IMR-90 (cell line): Measurements from ENCODE around the gene UBE2V1. TPM values are rescaled to one million over a fixed set of nuclear protein-coding genes. Genes with fewer than 3 reads are reported as not detected.

Source experiments
- ATAC-seq: fragments of 200-7000 bp; cut with Tn5 transposase; 2 replicates; pipeline ENCODE4 v1.9.1; 2020; ENCODE audit warnings: low read depth, mild to moderate bottlenecking, moderate library complexity
- BruUV-seq: library from RNA; stranded (reverse); fragments of 400-500 nt; replicated peaks from 2 replicates; lab custom pipeline; 2021; lab: Mats Ljungman, UMichigan
- CTCF ChIA-PET: fragments of 300-600 bp; formaldehyde crosslinking; extraction: SDS; loops from one replicate; lab custom pipeline; 2021; ENCODE audit warnings: antibody characterized with exemption; lab: Yijun Ruan, JAX
- POLR2A ChIA-PET: fragments of 300-600 bp; sonication (Branson Sonifier 250); formaldehyde crosslinking; loops from one replicate; lab custom pipeline; 2022; ENCODE audit warnings: antibody characterized with exemption; ENCODE audit not compliant: unreplicated experiment; lab: Charles Lee
- DNase-seq: peaks from one replicate; pipeline ENCODE4 v3.0.0; 2013
- H2AFZ ChIP-seq: replicated peaks from 2 replicates; pipeline ENCODE3; 2013; ENCODE audit warnings: low read length, mild to moderate bottlenecking; ENCODE audit not compliant: poor library complexity
- H2AK5ac ChIP-seq: 2 replicates; pipeline ENCODE4 v1.6.1; 2013; ENCODE audit warnings: low read depth, low read length, inconsistent platforms
- H2AK9ac ChIP-seq: replicated peaks from 2 replicates; pipeline ENCODE3; 2013; ENCODE audit warnings: mild to moderate bottlenecking, low read depth, low read length, moderate library complexity; ENCODE audit not compliant: poor library complexity
- H2BK120ac ChIP-seq: 2 replicates; pipeline ENCODE4 v1.6.1; 2013; ENCODE audit warnings: low read depth, low read length, inconsistent platforms
- H2BK15ac ChIP-seq: 3 replicates; pipeline ENCODE4 v1.6.1; 2013; ENCODE audit warnings: low read depth, low read length, inconsistent platforms
- H2BK20ac ChIP-seq: 2 replicates; pipeline ENCODE4 v1.6.1; 2013; ENCODE audit warnings: low read depth, mild to moderate bottlenecking, inconsistent platforms, low read length, moderate library complexity
- H2BK5ac ChIP-seq: 2 replicates; pipeline ENCODE4 v1.6.1; 2013; ENCODE audit warnings: mild to moderate bottlenecking, low read depth, low read length, inconsistent platforms; ENCODE audit not compliant: poor library complexity, severe bottlenecking
- H3K14ac ChIP-seq: replicated peaks from 2 replicates; pipeline ENCODE4 v1.6.1; 2013; ENCODE audit warnings: low read depth, low read length, inconsistent platforms
- H3K18ac ChIP-seq: 2 replicates; pipeline ENCODE4 v1.6.1; 2013; ENCODE audit warnings: low read depth, low read length, control low read depth
- H3K23ac ChIP-seq: 2 replicates; pipeline ENCODE4 v1.6.1; 2013; ENCODE audit warnings: low read depth, low read length, inconsistent platforms
- H3K27ac ChIP-seq: 2 replicates; pipeline ENCODE4 v1.5.1; 2013; ENCODE audit warnings: mild to moderate bottlenecking, control low read depth, low read length; ENCODE audit not compliant: insufficient read depth
- H3K27me3 ChIP-seq: 2 replicates; pipeline ENCODE4 v1.6.1; 2013; ENCODE audit warnings: low read length; ENCODE audit not compliant: control insufficient read depth, insufficient read depth
- H3K36me3 ChIP-seq: 2 replicates; pipeline ENCODE4 v1.6.1; 2013; ENCODE audit warnings: low read length, mixed read lengths; ENCODE audit not compliant: control insufficient read depth, insufficient read depth
- H3K4ac ChIP-seq: 2 replicates; pipeline ENCODE4 v1.6.1; 2013; ENCODE audit warnings: low read depth, low read length, inconsistent platforms
- H3K4me1 ChIP-seq: 2 replicates; pipeline ENCODE4 v1.6.1; 2013; ENCODE audit warnings: low read length, mixed read lengths; ENCODE audit not compliant: control insufficient read depth, insufficient read depth
- H3K4me2 ChIP-seq: 2 replicates; pipeline ENCODE4 v1.6.1; 2013; ENCODE audit warnings: low read depth, mild to moderate bottlenecking, control low read depth, low read length, moderate library complexity
- H3K4me3 ChIP-seq: 2 replicates; pipeline ENCODE4 v1.5.1; 2013; ENCODE audit warnings: low read depth, mild to moderate bottlenecking, control low read depth, low read length, moderate library complexity; ENCODE audit not compliant: insufficient read depth
- H3K56ac ChIP-seq: 2 replicates; pipeline ENCODE4 v1.6.1; 2013; ENCODE audit warnings: low read length, inconsistent platforms; ENCODE audit not compliant: insufficient read depth; ENCODE audit errors: extremely low read depth
- H3K79me1 ChIP-seq, 2 experiments: 2 replicates each; pipeline ENCODE4 v1.6.1; 2013; ENCODE audit warnings: low read length in 2 of 2, inconsistent platforms in 1 of 2, low read depth in 1 of 2
- H3K9ac ChIP-seq: 2 replicates; pipeline ENCODE4 v1.6.1; 2013; ENCODE audit warnings: low read depth, low read length, control low read depth
- H3K9me1 ChIP-seq: 2 replicates; pipeline ENCODE4 v1.6.1; 2013; ENCODE audit warnings: low read length, inconsistent platforms; ENCODE audit not compliant: insufficient read depth
- H3K9me3 ChIP-seq: 2 replicates; pipeline ENCODE4 v1.6.1; 2013; ENCODE audit warnings: low read length; ENCODE audit not compliant: control insufficient read depth, insufficient read depth
- H4K20me1 ChIP-seq: 2 replicates; pipeline ENCODE4 v1.6.1; 2013; ENCODE audit warnings: low read length, inconsistent platforms; ENCODE audit not compliant: insufficient read depth
- H4K5ac ChIP-seq: 2 replicates; pipeline ENCODE4 v1.6.1; 2013; ENCODE audit warnings: mild to moderate bottlenecking, low read depth, low read length, control low read depth
- H4K8ac ChIP-seq, 2 experiments: 2 replicates each; pipeline ENCODE4 v1.6.1; 2013; ENCODE audit warnings: low read depth in 2 of 2, low read length in 2 of 2, control low read depth in 1 of 2, inconsistent platforms in 1 of 2
- H4K91ac ChIP-seq: 2 replicates; pipeline ENCODE4 v1.6.1; 2013; ENCODE audit warnings: low read depth, low read length, inconsistent platforms; ENCODE audit not compliant: insufficient read depth
- CEBPB ChIP-seq: IDR thresholded peaks from 2 replicates; pipeline ENCODE4 v1.6.1; 2012; ENCODE audit warnings: low read depth, low read length, improper control_type of control experiment
- FOS ChIP-seq: fragments of 150-350 bp; IDR thresholded peaks from 2 replicates; pipeline ENCODE4 v1.6.1; 2016; ENCODE audit warnings: low read depth, low read length
- MAFK ChIP-seq: IDR thresholded peaks from 2 replicates; pipeline ENCODE4 v1.6.1; 2012; ENCODE audit warnings: low read depth, low read length, improper control_type of control experiment
- MAZ ChIP-seq: IDR thresholded peaks from 2 replicates; pipeline ENCODE4 v1.6.1; 2012; ENCODE audit warnings: low read depth, mild to moderate bottlenecking, low read length, improper control_type of control experiment, moderate library complexity, borderline replicate concordance
- MXI1 ChIP-seq: IDR thresholded peaks from 2 replicates; pipeline ENCODE4 v1.6.1; 2012; ENCODE audit warnings: low read depth, mild to moderate bottlenecking, low read length, moderate library complexity, borderline replicate concordance
- POLR2A ChIP-seq: IDR thresholded peaks from 2 replicates; pipeline ENCODE4 v1.6.1; 2012; ENCODE audit warnings: mild to moderate bottlenecking, low read depth, low read length
- RAD21 ChIP-seq: IDR thresholded peaks from 2 replicates; pipeline ENCODE4 v1.6.1; 2012; ENCODE audit warnings: low read length, improper control_type of control experiment
- RFX5 ChIP-seq: IDR thresholded peaks from 2 replicates; pipeline ENCODE4 v1.8.0; 2012; ENCODE audit warnings: low read depth, mild to moderate bottlenecking, low read length, moderate library complexity
- SMC3 ChIP-seq: fragments of 150-350 bp; IDR thresholded peaks from 2 replicates; pipeline ENCODE4 v1.6.1; 2016; ENCODE audit warnings: low read depth, mild to moderate bottlenecking, antibody characterized with exemption, low read length, moderate library complexity
- USF2 ChIP-seq: fragments of 150-350 bp; IDR thresholded peaks from 2 replicates; pipeline ENCODE4 v1.6.1; 2017; ENCODE audit warnings: mild to moderate bottlenecking, antibody characterized with exemption, low read length, low read depth
- WGBS, 2 experiments: methylation state at CpG; one replicate each; pipeline versions ENCODE4 v1.1.5 to v1.1.7; 2013; ENCODE audit warnings: missing lambda C conversion rate in 2 of 2; ENCODE audit not compliant: insufficient read length in 1 of 2; ENCODE audit errors: extremely low coverage in 2 of 2; 5-methylcytosine and 5-hydroxymethylcytosine counted together
- dilution Hi-C: fragments of 300-500 bp; cut with HindIII; formaldehyde crosslinking; loops from one replicate; pipeline ENCODE4 v1.14.3; 2018; ENCODE audit warnings: low sequenced_read_pairs; ENCODE audit not compliant: unreplicated experiment
- in situ Hi-C: fragments of 300-500 bp; cut with MboI; formaldehyde crosslinking; loops from 3 replicates; pipeline ENCODE4 v1.14.3; 2019; ENCODE audit warnings: low sequenced_read_pairs, inconsistent platforms, mixed read lengths
- intact Hi-C: fragments of 100-400 bp; cut with micrococcal nuclease; formaldehyde crosslinking; loops from 2 replicates; pipeline ENCODE4 v1.10.0; 2022
- polyA plus RNA-seq, 3 experiments: library from polyadenylated mRNA; depleted of rRNA; stranded (reverse); fragments of >200 nt; gene quantifications; 2 replicates each; pipeline ENCODE4 v1.2.3, GENCODE V29; 2012; ENCODE audit warnings: low replicate concordance in 1 of 3
- total RNA-seq: library from RNA; depleted of rRNA; stranded (reverse); fragments of >200 nt; gene quantifications from 2 replicates; pipeline ENCODE4 v1.2.3, GENCODE V29; 2012
- TF ChIP-seq, protein P1 (sequence below): fragments of 150-350 bp; IDR thresholded peaks from 2 replicates; pipeline ENCODE4 v1.6.1; 2016; ENCODE audit warnings: low read depth, mild to moderate bottlenecking, low read length, moderate library complexity, borderline replicate concordance

UBE2V1 gene
- total and polyA plus RNA-seq, 2 of the 4 experiments (the other 2 are of a cell fraction), result 20.1 to 138 TPM

DNA sequence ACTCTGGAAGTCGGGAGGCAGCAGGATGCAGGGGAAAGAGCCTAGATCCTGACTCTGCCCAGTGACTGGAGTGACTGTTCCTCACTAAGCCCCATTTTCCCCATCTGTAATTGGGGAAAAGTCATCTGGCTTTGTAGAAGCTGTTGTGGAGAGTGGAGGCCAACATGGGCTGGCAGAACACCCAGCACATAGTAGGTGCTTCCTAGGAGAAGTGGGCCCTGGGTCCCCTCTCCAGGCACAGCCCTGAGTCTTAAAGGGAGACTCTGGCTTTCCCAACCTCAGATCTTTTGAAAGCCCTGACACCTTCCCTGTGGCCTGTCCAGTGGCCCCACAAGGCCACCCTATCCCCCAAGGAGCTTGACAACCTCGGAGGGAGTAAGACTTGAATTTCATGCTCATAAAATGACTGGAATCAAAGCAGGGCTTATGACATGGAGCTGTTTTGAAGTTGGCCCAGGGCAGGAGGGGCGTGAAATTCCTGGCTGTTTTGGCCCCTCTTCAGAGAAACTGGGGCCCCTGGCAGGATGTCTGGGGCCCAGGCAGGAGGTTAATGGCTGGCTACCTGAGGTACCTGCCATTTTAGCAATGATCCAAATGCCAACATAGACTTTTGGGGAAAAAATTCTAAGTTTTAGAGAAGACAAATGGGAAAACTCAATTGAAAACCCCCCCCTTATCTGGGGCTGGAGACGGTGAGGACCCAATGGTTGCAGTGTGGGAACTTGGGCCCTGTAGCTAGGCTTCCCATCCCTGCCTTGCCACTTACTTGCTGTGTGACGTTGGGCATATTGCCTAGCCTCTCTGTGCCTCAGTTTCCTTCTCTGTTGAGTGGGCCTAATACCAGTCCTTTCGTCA, 51.6 kb downstream of the UBE2V1 start:
- no peak overlapping the region for H3K14ac ChIP-seq
- H3K56ac ChIP-seq, result no peak overlapping the region
- H3K18ac ChIP-seq, result no peak overlapping the region
- CTCF ChIA-PET, result interaction anchor here (0.9 to 1.0 kb wide), 2 partner anchors 10 to 83 kb away, joined by 3 to 7 read pairs; no protein-coding TSS in a partner anchor
- no peak overlapping the region for H2BK15ac ChIP-seq
- H2AFZ ChIP-seq, result no peak overlapping the region
- dilution Hi-C loops, result no loop called here
- 85% methylated on average over 2 of the region's 6 CpGs; no CpG with 5 or more reads in 1 of the 2 experiments for WGBS, 2 experiments
- no peak overlapping the region for H4K91ac ChIP-seq
- BruUV-seq, result no TSS peak
- no peaks in the 10 kb centered on the region for H3K36me3 ChIP-seq
- DNase-seq (no peak), ATAC-seq (no peak)
- H4K8ac ChIP-seq, result no peak overlapping the region
- H3K79me1 ChIP-seq, result no peaks in the 10 kb centered on the region
- H3K27ac ChIP-seq, result no peak overlapping the region
- H2AK5ac ChIP-seq, result no peak overlapping the region
- H4K5ac ChIP-seq, result no peak overlapping the region
- H2AK9ac ChIP-seq, result no peak overlapping the region
- no peak overlapping the region for H3K9ac ChIP-seq
- no peak overlapping the region for H3K23ac ChIP-seq
- H2BK20ac ChIP-seq, result no peak overlapping the region
- H2BK5ac ChIP-seq, result no peak overlapping the region
- in situ Hi-C loops, result no loop called here
- no peak overlapping the region for H3K4me2 ChIP-seq
- no peaks in the 10 kb centered on the region for H4K20me1 ChIP-seq
- intact Hi-C loops, result no loop called here
- H3K4me3 ChIP-seq, result no peak overlapping the region
- H2BK120ac ChIP-seq, result no peak overlapping the region
- no peaks in the 10 kb centered on the region for H3K4me1 ChIP-seq
- no peak for TF ChIP-seq CEBPB
- TF ChIP-seq FOS, result no peak
- no peak for TF ChIP-seq RFX5
- no peak for TF ChIP-seq RAD21
- no peak for TF ChIP-seq USF2
- TF ChIP-seq, protein P1, sequence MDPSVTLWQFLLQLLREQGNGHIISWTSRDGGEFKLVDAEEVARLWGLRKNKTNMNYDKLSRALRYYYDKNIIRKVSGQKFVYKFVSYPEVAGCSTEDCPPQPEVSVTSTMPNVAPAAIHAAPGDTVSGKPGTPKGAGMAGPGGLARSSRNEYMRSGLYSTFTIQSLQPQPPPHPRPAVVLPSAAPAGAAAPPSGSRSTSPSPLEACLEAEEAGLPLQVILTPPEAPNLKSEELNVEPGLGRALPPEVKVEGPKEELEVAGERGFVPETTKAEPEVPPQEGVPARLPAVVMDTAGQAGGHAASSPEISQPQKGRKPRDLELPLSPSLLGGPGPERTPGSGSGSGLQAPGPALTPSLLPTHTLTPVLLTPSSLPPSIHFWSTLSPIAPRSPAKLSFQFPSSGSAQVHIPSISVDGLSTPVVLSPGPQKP, result no peak
- no peak for TF ChIP-seq MXI1
- no peak for TF ChIP-seq POLR2A
- no peak for TF ChIP-seq MAZ
- TF ChIP-seq MAFK, result no peak
- TF ChIP-seq SMC3, result no peak
- POLR2A ChIA-PET, result interaction anchor here (0.6 kb wide), 1 partner anchor 63 kb away, joined by 3 read pairs; no protein-coding TSS in a partner anchor
- H3K4ac ChIP-seq, result no peak overlapping the region
- no peaks in the 10 kb centered on the region for H3K9me3 ChIP-seq
- peaks cover 2% of the 10 kb centered on the region; the same call in 1 of the 2 replicates for H3K9me1 ChIP-seq
- H3K27me3 ChIP-seq, result no peaks in the 10 kb centered on the region
